Brain microvascular endothelial cell (primary cell): Measurements from ENCODE around the gene COL20A1.

ENCODE experiments used
- DNase-seq: peaks from one replicate; pipeline ENCODE4 v3.0.0-alpha.2; 2020
- H3K27ac ChIP-seq: fragments of 250-450 bp; sonication (Bioruptor Pico); 2 replicates; pipeline ENCODE4 v1.5.1; 2020; ENCODE audit warnings: mild to moderate bottlenecking, moderate library complexity
- H3K27me3 ChIP-seq: fragments of 250-450 bp; sonication (Bioruptor Pico); replicated peaks from 2 replicates; pipeline ENCODE4 v1.5.1; 2020; ENCODE audit warnings: mild to moderate bottlenecking
- H3K36me3 ChIP-seq: fragments of 250-450 bp; sonication (Bioruptor Pico); replicated peaks from 2 replicates; pipeline ENCODE4 v1.5.1; 2020; ENCODE audit warnings: mild to moderate bottlenecking
- H3K4me3 ChIP-seq: 2 replicates; pipeline ENCODE4 v1.5.1; 2011; ENCODE audit warnings: low read depth, mild to moderate bottlenecking, control low read depth, low read length, moderate library complexity
- in situ Hi-C: cut with HindIII; loops from 2 replicates; pipeline ENCODE4 v1.10.0; 2017; ENCODE audit warnings: low sequenced_read_pairs, low pct_ligation_motif_present
- TF ChIP-seq, protein P1 (sequence below): IDR thresholded peaks from 2 replicates; pipeline ENCODE4 v1.5.1; 2011; ENCODE audit warnings: low read depth, mild to moderate bottlenecking, moderate library complexity, low read length, control low read depth, inconsistent platforms; ENCODE audit errors: missing control alignments

Gene COL20A1

DNA sequence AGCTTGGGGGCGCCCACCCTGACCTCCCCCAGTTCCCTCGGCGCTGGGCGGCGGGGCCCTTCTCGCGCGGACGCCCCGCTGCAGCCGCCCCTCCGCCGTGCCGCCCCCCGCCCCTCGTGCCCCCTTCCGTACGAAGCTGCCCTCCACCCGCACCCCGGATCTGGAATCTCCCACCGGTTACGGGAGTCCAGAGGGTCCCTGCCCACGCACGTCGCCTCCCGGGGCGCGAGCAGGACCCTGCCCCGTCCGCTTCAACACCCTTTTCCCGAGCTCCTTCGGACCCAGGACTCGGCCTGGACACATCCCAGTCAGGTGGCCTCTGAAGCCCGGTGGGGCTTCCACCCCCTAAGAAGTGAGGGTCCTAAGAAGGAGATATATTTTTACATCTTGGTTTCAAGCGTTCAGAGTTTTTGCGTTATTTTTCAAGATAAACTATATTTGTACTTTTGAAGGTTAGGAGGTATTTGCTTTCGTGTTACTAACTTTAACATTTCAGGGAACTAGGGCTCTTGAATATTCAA is 19.9 kb upstream of the COL20A1 start:
- Histone ChIP-seq H3K4me3 (peak overlapping the region; percentile 94), H3K27ac (peak overlapping the region; percentile 94), H3K36me3 (peaks cover 36% of the 10 kb centered on the region), H3K27me3 (no peaks in the 10 kb centered on the region)
- in situ Hi-C loops: no loop called here
- no peak for DNase-seq
- TF ChIP-seq, protein P1, sequence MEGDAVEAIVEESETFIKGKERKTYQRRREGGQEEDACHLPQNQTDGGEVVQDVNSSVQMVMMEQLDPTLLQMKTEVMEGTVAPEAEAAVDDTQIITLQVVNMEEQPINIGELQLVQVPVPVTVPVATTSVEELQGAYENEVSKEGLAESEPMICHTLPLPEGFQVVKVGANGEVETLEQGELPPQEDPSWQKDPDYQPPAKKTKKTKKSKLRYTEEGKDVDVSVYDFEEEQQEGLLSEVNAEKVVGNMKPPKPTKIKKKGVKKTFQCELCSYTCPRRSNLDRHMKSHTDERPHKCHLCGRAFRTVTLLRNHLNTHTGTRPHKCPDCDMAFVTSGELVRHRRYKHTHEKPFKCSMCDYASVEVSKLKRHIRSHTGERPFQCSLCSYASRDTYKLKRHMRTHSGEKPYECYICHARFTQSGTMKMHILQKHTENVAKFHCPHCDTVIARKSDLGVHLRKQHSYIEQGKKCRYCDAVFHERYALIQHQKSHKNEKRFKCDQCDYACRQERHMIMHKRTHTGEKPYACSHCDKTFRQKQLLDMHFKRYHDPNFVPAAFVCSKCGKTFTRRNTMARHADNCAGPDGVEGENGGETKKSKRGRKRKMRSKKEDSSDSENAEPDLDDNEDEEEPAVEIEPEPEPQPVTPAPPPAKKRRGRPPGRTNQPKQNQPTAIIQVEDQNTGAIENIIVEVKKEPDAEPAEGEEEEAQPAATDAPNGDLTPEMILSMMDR: no peak

DNA sequence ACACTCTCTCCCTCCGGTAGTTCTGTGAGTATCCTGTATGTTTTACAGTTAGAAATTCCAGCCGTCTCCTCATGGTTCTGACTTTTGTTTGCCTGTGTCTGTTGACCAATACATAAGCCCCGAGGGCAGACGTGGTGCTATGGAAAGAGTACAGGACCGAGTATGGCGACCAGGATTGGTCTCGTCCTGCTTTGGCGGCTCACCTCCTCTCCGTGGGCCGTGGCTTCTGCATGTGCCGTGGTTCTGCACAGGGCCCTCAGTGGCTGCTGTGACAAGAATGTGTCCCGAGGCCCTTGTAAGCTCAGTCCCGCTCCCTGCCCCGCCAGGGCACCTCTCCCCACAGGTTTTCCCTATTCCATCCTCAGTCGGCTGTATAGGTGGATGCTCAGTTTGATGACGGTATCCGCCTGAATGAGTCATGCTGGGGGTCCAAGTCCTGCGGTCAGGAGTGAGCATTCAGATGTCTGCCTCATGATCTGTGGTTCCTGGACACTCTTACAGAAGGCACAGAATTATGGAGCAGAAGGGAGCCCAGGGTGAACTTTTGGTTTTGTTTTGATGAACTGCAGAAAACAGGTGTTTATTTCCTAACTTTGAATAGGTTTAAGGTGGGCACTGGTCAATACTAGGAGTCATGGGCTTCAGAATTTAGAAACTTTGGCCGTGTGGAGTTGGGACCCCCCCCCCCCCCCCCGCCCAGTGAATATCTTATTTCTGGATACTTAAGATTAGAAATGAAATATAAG is 19.2 kb upstream of the COL20A1 start:
- DNase-seq: peak; percentile 84
- in situ Hi-C loops: no loop called here
- Histone ChIP-seq H3K4me3 (peak overlapping the region; percentile 94), H3K36me3 (peaks cover 42% of the 10 kb centered on the region), H3K27me3 (no peaks in the 10 kb centered on the region), H3K27ac (peak overlapping the region; percentile 94)
- TF ChIP-seq, protein P1: no peak

DNA sequence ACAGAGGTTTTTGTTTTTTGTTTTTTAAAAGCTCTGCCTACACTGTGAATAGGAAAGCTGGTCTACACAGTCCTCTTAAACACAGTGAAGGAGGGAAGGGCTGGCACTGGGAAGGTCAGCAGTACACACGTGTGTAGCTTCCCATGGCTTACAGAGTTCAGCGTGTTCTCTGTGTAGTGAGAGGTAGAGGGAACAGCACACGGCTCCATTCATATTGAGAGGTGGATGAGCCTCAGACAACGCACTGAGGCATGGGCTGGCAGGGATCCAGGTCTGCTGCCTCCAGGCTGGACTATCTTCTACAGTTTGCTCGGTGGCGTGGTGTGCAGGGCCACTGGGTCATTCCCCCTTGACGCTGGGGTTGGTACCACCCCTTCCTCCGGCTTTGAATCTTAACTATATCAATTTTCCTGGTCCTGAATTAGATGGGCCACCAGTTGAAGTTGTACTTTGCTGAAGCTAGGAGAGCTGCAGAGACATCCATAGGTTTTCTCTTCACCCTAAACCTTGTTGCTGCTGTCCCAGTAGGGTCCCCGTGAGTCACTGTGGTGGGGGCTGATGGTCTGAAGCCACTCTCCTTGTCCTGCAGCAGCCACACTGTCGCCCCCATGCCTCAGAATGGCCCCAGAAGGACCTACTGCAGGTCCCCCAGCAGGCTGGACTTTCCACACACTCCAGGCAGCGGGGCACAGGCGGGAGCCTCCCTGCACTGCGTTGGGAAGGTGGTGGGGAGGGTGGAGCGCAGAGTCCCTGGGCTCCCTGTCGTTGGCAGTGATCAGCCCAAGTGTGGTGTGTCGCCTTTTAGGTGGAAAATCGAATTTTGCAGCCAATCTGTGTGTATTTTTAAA is 18.4 kb upstream of the COL20A1 start:
- in situ Hi-C loops: no loop called here
- H3K4me3 ChIP-seq: peak overlapping the region; percentile 94
- TF ChIP-seq, protein P1: no peak

DNA sequence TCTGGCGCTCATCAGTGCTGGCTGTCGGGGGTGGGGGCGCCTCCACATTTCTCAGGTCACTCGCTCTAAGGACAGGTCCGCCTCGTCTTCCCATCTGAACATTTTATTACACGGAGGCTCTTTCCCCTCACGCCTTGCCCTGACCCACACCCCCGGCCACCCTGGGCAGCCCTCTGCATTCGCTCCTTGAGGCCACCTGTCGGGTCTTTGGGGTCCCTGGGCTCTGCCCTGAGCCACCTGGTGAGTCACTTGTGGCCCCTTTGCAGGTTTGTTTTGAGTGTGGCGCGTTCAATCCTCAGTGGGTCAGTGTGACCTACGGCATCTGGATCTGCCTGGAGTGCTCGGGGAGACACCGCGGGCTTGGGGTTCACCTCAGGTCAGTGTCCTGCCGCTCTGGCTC is 17.2 kb upstream of the COL20A1 start:
- DNase-seq: no peak
- no peak overlapping the region for H3K27ac ChIP-seq
- peaks cover 62% of the 10 kb centered on the region for H3K36me3 ChIP-seq
- H3K27me3 ChIP-seq: no peaks in the 10 kb centered on the region
- TF ChIP-seq, protein P1: no peak
- in situ Hi-C loops: no loop called here
- H3K4me3 ChIP-seq: no peak overlapping the region

More for the DNA sequence above, 18.4 kb upstream of the COL20A1 start:
- Histone ChIP-seq H3K27me3 (no peaks in the 10 kb centered on the region), H3K36me3 (peaks cover 50% of the 10 kb centered on the region), H3K27ac (peak overlapping the region; percentile 33)
- no peak for DNase-seq

DNA sequence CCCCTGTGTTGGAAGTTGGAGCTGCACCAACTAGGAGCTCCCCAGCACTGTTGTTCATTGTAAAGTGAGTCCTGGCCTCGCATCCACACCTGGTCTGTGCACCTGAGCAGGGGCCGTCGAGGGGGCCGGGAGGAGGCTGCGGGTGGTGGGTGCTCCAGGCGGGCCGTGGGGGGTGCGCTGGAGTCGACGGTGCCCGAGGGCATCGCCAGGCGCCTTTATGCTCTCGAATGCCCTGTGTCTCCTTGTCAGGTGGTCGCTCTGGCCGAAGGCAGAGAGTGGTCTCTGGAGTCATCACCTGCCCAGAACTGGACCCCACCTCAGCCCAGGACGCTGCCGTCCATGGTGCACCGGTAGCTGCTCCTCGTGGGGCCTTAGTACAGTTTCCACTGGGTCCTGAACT is 16.0 kb upstream of the COL20A1 start:
- DNase-seq: no peak
- in situ Hi-C loops: no loop called here
- TF ChIP-seq, protein P1: no peak
- Histone ChIP-seq H3K4me3 (no peak overlapping the region), H3K27ac (no peak overlapping the region), H3K36me3 (peaks cover 73% of the 10 kb centered on the region), H3K27me3 (no peaks in the 10 kb centered on the region)
